ENCODE measurements around the gene SETD5. TPM values are rescaled to one million over a fixed set of nuclear protein-coding genes. Genes with fewer than 3 reads are reported as not detected.

SETD5 gene
- total RNA-seq, 2 donors from 2014 or later, result 89.1 to 91.3 TPM

DNA sequence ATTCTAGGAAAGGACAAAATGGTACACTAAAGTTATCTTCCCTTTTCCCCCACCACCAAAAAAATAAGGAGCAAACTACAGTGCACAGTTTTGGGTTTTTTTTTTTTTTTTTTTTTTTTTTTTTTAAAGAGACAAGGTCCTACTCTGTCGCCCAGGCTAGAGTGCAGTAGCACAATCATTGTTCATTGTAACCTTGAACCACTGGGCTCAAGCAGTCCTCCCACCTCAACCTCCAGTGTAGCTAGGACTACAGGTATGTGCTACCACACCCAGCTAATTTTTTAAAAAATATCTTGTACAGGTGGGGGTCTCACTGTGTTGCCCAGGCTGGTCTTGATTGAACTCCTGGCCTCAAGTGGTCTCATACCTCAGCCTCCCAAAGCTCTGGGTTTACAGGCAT, 14.9 kb downstream of the SETD5 start:
- Histone ChIP-seq H3K36me3 (no peaks in the 10 kb centered on the region), H3K4me3 (no peak overlapping the region), H3K4me1 (peaks cover 7% of the 10 kb centered on the region), H3K27ac (no peak overlapping the region), H3K9ac (ENCODE audit: low read depth in 2 of 2, low read length in 2 of 2) (no peak overlapping the region), H3K27me3 (no peaks in the 10 kb centered on the region), H3K9me3 (no peaks in the 10 kb centered on the region)
- intact Hi-C loops (cut with DNase I), result no loop called here
- no peak for DNase-seq
- TF ChIP-seq, protein P1, sequence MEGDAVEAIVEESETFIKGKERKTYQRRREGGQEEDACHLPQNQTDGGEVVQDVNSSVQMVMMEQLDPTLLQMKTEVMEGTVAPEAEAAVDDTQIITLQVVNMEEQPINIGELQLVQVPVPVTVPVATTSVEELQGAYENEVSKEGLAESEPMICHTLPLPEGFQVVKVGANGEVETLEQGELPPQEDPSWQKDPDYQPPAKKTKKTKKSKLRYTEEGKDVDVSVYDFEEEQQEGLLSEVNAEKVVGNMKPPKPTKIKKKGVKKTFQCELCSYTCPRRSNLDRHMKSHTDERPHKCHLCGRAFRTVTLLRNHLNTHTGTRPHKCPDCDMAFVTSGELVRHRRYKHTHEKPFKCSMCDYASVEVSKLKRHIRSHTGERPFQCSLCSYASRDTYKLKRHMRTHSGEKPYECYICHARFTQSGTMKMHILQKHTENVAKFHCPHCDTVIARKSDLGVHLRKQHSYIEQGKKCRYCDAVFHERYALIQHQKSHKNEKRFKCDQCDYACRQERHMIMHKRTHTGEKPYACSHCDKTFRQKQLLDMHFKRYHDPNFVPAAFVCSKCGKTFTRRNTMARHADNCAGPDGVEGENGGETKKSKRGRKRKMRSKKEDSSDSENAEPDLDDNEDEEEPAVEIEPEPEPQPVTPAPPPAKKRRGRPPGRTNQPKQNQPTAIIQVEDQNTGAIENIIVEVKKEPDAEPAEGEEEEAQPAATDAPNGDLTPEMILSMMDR (IDR thresholded peaks at IDR 0.05), result no peak

DNA sequence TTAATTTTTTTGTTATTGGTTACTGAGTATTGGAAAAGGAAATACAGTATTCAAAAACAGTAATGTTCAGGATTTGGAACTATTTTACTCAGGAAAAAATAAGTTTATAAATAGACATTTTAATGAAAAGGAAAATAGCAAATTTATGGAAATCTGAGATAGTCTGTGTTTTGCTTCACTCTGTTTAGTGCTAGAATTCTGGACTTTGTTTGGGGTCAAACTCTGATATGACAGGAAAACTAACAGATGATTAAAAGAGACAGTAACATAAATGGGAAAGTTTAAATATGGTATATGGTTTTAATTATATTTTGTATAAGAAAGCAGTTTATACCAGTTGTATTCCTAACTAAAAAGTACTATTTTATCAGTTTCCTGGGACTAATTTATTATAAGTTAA, 17.4 kb downstream of the SETD5 start:
- TF ChIP-seq, protein P1 (IDR thresholded peaks at IDR 0.05), result no peak
- Histone ChIP-seq H3K4me1 (peaks cover 7% of the 10 kb centered on the region), H3K27me3 (no peaks in the 10 kb centered on the region), H3K36me3 (no peaks in the 10 kb centered on the region), H3K9ac (ENCODE audit: low read depth in 2 of 2, low read length in 2 of 2) (no peak overlapping the region), H3K9me3 (no peaks in the 10 kb centered on the region), H3K4me3 (no peak overlapping the region), H3K27ac (no peak overlapping the region)
- DNase-seq, result no peak
- intact Hi-C loops (cut with DNase I), result no loop called here

DNA sequence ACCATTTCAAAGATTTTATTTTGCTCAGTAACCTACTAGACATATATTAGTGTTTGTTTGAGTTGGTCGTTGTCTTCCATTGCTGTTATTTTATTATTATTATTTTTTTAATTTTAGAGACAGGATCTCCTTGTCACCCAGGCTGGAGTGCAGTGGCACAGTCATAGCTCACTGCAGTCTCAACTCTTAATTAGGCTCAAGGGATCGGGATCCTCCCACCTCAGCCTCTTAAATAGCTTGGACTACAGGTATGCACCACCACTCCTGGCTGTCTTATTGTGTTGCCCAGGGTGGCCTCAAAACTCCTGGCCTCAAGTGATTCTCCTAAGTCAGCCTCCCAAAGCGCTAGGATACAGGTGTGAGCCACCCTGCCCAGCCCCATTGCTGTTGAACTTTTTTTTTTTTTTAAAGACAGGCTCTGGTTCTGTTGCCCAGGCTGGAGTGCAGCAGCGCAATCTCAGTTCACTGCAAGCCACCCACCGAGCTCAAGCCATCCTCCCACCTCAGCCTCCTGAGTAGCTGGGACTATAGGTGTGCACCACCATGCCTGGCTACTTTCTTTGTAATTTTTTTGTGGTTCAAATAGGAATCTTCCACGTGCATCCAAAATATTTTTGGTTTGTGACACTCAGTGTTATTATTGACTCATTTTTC, 18.2 kb downstream of the SETD5 start:
- intact Hi-C loops (cut with DNase I), result no loop called here
- H3K9ac ChIP-seq (ENCODE audit: low read depth in 2 of 2, low read length in 2 of 2), result no peak overlapping the region
- DNase-seq, result no peak
- H3K36me3 ChIP-seq, result no peaks in the 10 kb centered on the region
- peaks cover 7% of the 10 kb centered on the region for H3K4me1 ChIP-seq
- TF ChIP-seq, protein P1 (IDR thresholded peaks at IDR 0.05), result no peak
- H3K4me3 ChIP-seq, result no peak overlapping the region
- H3K27me3 ChIP-seq, result no peaks in the 10 kb centered on the region
- H3K9me3 ChIP-seq, result no peaks in the 10 kb centered on the region
- H3K27ac ChIP-seq, result no peak overlapping the region

DNA sequence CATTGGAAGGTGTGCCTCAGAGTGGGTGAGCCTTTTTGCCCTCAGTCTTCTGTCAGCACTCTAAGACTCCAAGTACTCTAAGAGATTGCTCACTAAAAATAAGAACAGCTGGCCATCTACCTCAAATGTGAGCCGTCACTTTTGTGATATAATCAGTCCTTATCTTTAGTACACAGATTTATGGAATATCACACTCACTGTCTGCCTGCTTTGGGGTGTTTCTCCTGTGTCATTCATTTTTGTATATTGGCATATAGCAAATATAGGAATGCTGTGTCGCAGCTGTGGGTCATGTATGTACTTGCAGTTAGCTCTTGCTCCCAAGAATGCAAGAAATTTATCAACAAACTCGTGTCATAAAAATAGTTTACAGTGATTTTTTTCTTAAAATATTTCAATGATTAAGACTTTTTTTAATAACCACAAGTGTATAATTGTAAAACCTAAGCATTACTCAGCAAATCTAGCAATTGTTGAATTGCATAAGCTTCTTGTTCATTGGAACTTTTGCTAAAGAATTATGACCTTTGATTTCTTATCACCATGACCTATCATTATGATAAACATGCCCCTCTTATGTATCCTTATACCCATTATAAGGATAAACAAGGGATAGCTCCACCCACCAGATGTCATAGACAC, 18.8 kb downstream of the SETD5 start:
- H3K4me1 ChIP-seq, result peaks cover 9% of the 10 kb centered on the region
- intact Hi-C loops (cut with DNase I), result no loop called here

DNA sequence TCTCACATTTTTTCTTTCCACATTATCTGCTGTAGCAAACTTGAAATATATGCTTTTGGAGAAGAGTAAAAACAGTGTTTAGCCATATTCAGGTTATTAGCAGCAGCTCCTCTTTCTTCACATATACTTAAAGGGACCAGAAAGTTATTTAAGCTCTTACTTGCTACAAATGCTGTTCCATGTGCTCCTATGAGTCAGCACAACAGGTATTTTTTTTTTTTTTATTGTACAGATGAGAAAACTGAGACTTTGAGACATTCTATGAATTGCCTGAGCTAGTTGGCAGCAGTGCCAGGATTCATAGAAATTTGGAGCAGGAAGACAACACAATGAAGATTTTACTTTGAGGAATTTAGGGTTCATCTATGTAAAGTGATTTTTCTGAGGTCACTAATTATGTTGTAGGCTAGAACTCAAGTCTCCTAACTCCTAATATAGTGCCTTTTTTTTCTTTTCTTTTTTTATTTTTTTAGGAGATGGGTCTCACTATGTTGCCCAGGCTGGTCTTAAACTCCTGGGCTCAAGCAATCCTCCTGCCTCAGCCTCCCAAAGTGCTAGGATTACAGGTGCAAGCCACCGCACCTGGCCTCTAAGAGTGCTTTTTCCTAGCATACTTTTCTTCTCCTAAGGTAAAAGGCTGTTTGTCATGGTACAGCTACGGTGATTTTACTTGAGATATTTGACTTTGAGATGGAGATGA, 23.6 kb downstream of the SETD5 start:
- Histone ChIP-seq H3K9me3 (no peaks in the 10 kb centered on the region), H3K4me1 (peaks cover 17% of the 10 kb centered on the region), H3K27me3 (no peaks in the 10 kb centered on the region), H3K36me3 (no peaks in the 10 kb centered on the region), H3K4me3 (no peak overlapping the region), H3K9ac (ENCODE audit: low read depth in 2 of 2, low read length in 2 of 2) (no peak overlapping the region), H3K27ac (peak overlapping the region; percentile 8)
- TF ChIP-seq, protein P1 (IDR thresholded peaks at IDR 0.05), result no peak
- intact Hi-C loops (cut with DNase I), result no loop called here
- DNase-seq, result no peak

More for the DNA sequence above, 18.8 kb downstream of the SETD5 start:
- no peak overlapping the region for H3K9ac ChIP-seq (ENCODE audit: low read depth in 2 of 2, low read length in 2 of 2)
- H3K36me3 ChIP-seq, result no peaks in the 10 kb centered on the region
- H3K4me3 ChIP-seq, result no peak overlapping the region
- DNase-seq, result no peak
- no peaks in the 10 kb centered on the region for H3K27me3 ChIP-seq
- H3K9me3 ChIP-seq, result no peaks in the 10 kb centered on the region
- TF ChIP-seq, protein P1 (IDR thresholded peaks at IDR 0.05), result no peak
- no peak overlapping the region for H3K27ac ChIP-seq
